G401 (cell line): Measurements from ENCODE around the gene PDZD2. TPM values are rescaled to one million over a fixed set of nuclear protein-coding genes. Genes with fewer than 3 reads are reported as not detected.
"Not testable (repeated sequence)": the region's sequence is repeated elsewhere in the genome, so short reads cannot be mapped to it uniquely, and the experiment has no call there.

Experiments
- DNase-seq: peaks from one replicate; pipeline ENCODE4 v3.0.0-alpha.2; 2015; ENCODE audit warnings: low spot score
- in situ Hi-C: cut with HindIII; loops from 2 replicates; pipeline ENCODE4 v1.10.0; 2016; ENCODE audit warnings: low sequenced_read_pairs, mixed read lengths
- total RNA-seq: library from RNA; depleted of rRNA; stranded (reverse); fragments of >200 nt; shearing (Covaris generic); gene quantifications from 2 replicates; pipeline ENCODE4 v1.2.3, GENCODE V29; 2014; rRNA removed

The PDZD2 gene
- 4.6 and 9.3 TPM in 2 replicates for total RNA-seq

DNA sequence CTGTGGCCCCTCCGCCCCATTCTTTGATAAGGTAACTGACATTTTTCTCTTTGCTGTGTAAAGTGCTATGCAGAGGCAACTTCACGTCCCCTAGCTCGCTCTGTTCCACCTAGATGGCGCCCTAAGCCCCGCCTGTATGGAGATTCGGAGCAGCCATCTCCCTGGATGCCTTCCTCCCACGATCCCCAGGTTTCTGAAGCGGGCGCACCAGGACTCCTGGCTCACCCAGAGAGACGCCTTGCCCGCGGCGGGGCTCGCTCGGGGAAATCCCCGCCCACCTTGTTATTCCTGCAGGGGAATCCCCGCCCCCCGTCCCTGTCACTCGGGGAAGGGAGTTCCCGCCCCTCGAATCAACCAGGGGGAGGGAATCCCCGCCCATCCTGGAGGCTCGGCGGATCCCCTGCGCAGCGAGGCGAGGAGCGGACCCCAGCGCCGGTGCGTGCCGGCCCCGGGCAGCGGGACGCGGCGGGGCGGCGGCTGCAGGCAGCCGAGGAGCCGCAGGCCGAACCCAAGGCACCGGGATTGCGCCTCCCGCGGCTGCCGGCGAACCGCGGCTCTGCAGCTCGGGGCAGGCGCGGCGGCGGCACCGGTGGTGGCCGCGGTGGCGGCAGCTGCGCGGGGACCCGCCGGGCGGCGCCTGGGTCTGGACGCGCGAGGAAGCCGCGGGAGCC lies at the start of gene PDZD2:
PDZD2 (plus strand) TSS at position 384 of the 671 bp plus-strand sequence.
- peak; percentile 81 for DNase-seq
- in situ Hi-C loops: no loop called here

GRCh38 chr5:31593665-31594064 lies 45.3 kb upstream of the PDZD2 start:
- no peak for DNase-seq
- in situ Hi-C loops: no loop called here

DNA sequence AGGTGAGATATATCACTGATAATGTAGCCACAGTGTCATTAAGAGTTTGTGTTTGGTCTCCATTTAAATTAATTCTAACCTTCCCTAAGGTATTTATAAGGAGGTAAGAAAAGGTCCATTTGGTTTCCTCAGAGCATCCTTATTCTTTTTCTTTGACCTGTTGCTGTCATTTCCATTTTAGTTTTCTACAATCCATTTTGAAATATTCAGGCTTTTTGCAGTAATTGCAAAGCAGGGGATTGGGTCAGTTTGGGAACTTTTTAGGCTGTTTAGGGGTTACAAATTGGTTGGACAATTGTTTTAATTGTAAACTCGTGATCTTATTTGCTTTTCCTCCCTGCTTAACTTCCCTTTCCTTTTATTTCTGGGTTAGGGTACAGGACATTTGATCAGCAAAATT lies 42.6 kb upstream of the PDZD2 start:
- in situ Hi-C loops: no loop called here
- no peak for DNase-seq

DNA sequence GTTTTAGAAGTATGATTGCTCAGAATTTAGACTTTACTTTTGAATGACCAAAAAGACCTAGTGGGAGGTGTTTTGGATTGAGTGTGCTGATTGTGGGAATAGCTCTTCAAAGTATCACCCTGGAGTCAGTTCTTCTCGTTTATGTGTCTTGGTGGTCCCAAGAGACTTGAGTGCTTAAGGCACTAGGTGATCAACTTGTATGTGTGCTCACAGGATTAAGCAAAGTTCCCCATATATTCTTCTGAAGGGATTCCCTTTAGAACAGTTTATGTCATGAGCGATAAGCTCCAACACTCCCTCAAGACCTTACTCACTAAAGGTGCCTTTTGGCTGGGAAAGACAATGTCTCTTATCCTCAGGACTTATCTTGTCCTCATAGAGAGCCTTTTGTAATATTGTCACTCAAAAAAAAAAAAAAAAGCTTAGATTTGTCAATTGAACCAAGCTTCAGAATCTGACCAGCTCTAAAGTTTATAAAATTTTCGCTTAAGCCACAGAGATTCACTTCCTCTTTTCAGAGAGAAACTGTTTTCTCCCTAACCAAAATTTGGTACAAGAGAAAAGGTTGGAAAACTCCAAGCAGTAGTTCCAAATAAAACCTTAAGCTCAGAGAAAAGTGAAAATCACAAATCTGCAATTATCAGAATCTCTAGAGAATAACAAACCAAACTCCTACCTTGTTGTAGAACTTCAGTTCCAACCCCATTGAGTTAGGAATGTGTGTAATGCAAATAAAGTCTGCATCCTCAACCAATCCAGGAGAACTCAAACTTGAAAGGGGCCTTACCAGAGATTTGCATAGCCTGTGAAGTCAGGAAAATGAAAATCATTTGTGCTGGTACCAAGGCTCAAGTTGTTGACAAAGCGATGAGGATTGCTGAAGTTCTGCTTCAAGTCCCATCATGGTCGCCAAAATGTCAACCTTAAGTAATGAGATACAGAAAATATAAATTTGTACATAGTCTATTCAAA lies 40.0 kb upstream of the PDZD2 start:
- in situ Hi-C loops: no loop called here
- DNase-seq: no peak

- in situ Hi-C loops: not testable (repeated sequence)
Observed at GRCh38 chr5:31602305-31602704, 36.6 kb upstream of the PDZD2 start.

DNA sequence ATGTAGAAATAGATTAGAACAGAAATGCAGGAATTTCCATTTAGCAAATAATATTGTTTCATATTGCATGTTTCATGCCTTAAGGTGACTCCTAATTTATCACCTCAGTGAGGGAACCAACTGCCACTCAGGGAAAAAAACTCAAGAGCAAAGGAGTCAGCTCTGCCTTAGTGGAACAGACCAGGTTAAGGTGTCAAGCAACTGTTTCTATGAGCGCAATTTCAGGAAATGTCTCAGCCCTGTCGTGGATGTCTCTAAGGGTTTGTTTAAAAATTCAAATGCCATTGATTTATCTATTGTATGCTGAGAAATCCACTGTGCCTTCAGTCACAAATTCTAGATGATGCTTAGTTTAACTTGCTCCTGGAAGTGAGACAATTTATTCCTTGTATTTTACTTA lies 34.7 kb upstream of the PDZD2 start:
- in situ Hi-C loops: no loop called here
- no peak for DNase-seq

More at GRCh38 chr5:31602305-31602704, 36.6 kb upstream of the PDZD2 start:
- not testable (repeated sequence) for DNase-seq

GRCh38 chr5:31604644-31605043 lies 34.3 kb upstream of the PDZD2 start:
- in situ Hi-C loops: no loop called here
- DNase-seq: no peak

- no peak for DNase-seq
- in situ Hi-C loops: no loop called here
Observed at GRCh38 chr5:31605920-31606319, 33.0 kb upstream of the PDZD2 start.

DNA sequence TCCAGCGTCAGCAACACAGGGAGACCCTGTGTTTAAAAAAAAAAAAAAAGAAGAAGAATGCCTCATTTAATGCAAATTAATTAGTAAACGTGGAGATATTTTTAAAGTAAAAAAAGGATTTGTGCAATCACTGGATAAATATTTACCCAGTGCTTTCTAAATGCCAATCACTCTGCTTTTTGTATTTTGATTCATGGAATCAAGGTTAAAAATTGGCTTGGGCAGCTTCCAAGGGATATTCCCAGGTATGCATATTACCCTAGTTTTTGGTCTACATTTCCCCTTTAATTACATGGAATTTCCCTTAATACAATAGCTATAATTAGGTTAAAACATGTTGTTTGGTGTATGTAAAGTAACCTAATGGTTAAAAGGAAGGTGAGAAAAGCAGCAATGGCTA lies 31.4 kb upstream of the PDZD2 start:
- in situ Hi-C loops: no loop called here
- no peak for DNase-seq

DNA sequence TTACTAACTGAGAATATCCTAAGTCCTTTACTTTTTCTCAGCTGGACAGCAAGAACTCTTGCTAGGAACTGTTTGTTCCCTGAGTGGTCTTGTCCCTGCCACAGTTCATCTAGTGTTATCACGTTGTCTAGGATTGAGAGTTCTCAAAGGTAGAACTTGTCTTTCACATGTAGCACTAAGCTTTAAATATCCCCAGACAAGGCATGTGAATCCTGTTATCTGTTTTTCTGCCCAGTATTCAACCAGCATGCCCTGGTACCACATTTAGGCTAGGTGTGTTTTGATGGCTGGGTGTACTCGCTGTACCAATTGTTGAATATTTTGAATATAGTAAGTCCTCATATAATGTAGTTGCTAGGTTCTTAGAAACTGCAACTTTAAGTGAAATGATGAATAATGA lies 27.9 kb upstream of the PDZD2 start:
- in situ Hi-C loops: no loop called here
- DNase-seq: no peak

- in situ Hi-C loops: no loop called here
- DNase-seq: no peak
Observed at GRCh38 chr5:31613651-31614050, 25.3 kb upstream of the PDZD2 start.

DNA sequence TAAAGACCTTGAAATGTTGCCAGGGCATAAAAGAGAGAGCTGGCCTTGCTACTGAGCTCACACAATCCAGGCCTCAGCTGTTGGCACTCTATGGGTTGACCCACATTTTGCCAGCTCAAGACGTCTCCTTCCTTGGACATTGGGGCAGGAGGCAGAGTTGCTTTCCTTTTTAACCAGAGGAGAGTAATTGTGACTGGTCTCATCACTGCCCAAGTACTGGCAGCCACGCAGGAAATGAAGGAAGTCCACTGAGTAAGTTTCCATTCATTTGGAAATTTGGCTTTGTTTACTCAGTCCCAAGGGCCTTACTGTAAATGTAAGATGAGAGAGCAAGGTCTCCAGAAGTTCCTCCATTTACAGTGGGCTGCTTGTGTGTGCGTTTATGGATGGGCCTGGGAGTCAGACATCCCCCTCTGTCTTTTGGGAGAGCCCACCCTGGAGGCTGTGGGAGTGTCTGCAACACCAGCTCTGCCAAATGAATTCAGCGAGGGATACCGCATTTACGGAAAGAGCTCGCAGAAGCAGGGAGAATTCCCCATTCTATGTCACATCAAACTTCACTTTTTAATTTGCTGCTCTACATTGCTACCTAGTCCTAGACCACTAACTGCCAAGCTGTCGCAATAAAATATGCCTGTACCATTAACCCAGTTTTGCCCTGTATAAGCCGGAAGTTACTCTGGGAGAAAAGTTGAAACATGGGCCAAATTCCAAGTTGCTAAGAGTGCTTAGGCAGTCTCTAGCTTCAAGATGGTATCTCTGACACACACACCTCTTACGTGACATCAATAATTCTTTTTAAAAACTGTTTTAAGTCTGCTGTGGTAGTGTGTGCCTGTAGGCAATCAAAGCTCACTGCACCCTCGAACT lies 24.5 kb upstream of the PDZD2 start:
- in situ Hi-C loops: no loop called here
- peak; percentile 28 for DNase-seq

DNA sequence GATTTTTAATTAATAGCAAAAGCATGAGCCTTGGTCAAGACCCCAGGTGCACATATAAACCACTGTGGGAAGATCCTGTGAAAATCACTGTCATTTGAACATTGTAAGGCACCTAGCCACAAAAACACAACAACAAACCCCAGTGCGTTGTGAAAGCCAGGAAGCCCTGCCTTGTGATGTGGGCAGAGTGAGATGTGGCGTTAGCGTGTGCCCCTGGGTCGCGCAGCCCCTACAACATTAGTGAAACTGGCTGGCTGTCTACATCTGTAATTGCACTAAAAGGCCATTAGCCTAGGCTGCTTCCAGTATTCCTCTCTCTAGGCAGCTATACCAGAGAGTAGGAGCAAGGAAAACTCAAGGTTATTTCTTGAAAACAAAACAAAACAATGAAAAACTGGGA lies 21.1 kb upstream of the PDZD2 start:
- in situ Hi-C loops: no loop called here
- no peak for DNase-seq

DNA sequence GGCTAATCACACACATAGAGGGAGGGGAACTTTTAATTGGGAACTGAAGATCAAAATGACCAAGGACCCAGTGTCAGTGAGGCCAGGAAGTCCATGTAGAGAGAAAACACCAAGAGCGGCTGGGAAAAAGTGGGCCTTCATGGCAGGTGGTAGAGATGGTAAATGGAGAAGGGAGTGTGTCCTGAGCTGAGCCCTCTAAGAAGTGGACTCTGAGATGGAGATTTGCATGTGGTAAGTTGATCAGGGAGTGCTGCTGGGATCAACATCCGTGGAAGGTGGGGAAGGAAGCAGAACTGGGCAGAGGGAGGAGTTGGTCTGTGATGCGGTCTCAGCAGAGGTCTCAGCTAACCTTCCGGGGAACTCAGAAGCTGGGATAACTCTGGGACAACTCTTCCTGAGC lies 18.9 kb upstream of the PDZD2 start:
- in situ Hi-C loops: no loop called here
- no peak for DNase-seq

DNA sequence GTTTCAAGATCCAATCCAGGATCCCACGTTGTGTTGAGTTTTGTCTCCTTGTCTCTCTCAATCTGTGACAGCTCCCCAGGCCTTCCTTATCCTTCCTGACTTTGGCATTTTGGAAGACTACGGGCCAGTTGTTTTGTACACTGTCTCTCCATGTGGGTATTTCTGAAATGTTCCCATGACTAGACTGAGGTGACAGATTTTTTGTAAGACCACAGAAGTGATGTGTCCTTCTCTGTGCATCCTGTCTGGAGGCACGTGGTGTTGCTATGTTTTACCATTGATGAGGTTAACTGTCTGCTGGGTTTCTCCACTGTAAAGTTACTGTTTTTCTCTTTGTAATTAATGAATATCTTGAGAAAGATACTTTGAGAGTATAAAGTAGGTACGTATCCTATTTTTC lies 15.7 kb upstream of the PDZD2 start:
- DNase-seq: no peak
- in situ Hi-C loops: no loop called here

GRCh38 chr5:31625394-31625793 lies 13.5 kb upstream of the PDZD2 start:
- in situ Hi-C loops: no loop called here
- no peak for DNase-seq

GRCh38 chr5:31626156-31626555 lies 12.8 kb upstream of the PDZD2 start:
- in situ Hi-C loops: no loop called here

DNA sequence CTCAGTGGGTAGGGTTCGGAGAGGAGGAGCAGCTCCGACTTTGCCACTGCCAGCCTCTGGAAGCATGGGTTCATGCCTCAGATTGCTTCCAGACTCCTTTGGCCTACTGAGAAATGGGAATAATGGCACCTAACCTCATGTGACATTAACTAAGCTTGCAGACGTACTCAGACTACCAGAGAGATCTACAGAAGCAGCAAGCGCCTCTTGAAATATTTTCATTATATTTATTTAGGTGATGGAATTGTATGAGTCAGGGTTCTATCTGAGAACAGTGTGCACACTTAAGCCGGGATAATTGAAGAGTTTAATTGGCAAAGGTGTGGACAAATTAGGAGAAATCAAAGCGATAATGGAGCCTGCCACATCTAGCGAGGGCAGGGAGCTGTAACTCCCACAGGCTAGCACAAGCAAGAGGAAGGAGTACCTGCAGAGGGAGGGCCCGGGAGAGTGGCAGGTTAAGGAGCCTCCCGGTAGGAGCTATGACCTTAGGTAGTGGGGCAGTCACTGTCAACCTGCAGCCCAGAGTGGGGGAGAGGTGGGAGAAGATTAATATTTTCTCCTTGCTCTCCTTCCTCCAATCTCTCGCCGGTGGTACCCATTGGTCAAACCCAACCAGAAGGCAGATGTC lies 12.2 kb upstream of the PDZD2 start:
- in situ Hi-C loops: no loop called here
- no peak for DNase-seq

More at GRCh38 chr5:31626156-31626555, 12.8 kb upstream of the PDZD2 start:
- peak; percentile 96 for DNase-seq

- DNase-seq: no peak
- in situ Hi-C loops: no loop called here
Observed at GRCh38 chr5:31630931-31631330, 8.0 kb upstream of the PDZD2 start.
